KOPT-K1 (cell line): ENCODE data around the gene VIL1.

Source experiments
- H3K27ac ChIP-seq: fragments of 200-600 bp; sonication (generic); 2 replicates; pipeline ENCODE4 v1.5.1; 2016; ENCODE audit warnings: antibody characterized with exemption, mild to moderate bottlenecking, low read depth, low read length; ENCODE audit not compliant: poor library complexity, severe bottlenecking
- H3K36me3 ChIP-seq: fragments of 200-600 bp; sonication (generic); 2 replicates; pipeline ENCODE4 v1.5.1; 2017; ENCODE audit warnings: antibody characterized with exemption, mild to moderate bottlenecking, low read length, moderate library complexity; ENCODE audit not compliant: insufficient read depth
- H3K9me3 ChIP-seq: fragments of 200-600 bp; sonication (generic); 2 replicates; pipeline ENCODE4 v1.5.1; 2017; ENCODE audit warnings: antibody characterized with exemption, low read length, mild to moderate bottlenecking; ENCODE audit not compliant: insufficient read depth, poor library complexity, severe bottlenecking

The VIL1 gene

GRCh38 chr2:218407717-218408116 lies 11.2 kb upstream of the VIL1 start:
- H3K9me3 ChIP-seq = no peaks in the 10 kb centered on the region
- peaks cover 23% of the 10 kb centered on the region; the same call in 1 of the 2 replicates for H3K36me3 ChIP-seq
- H3K27ac ChIP-seq = no peak overlapping the region

GRCh38 chr2:218418321-218418716 lies 604 bp upstream of the VIL1 start:
- no peaks in the 10 kb centered on the region for H3K9me3 ChIP-seq
- no peaks in the 10 kb centered on the region for H3K36me3 ChIP-seq
- no peak overlapping the region for H3K27ac ChIP-seq

GRCh38 chr2:218419630-218420216 lies 800 bp downstream of the VIL1 start:
- H3K9me3 ChIP-seq = no peaks in the 10 kb centered on the region
- H3K36me3 ChIP-seq = no peaks in the 10 kb centered on the region
- H3K27ac ChIP-seq = no peak overlapping the region

- Histone ChIP-seq H3K9me3 (no peaks in the 10 kb centered on the region), H3K27ac (no peak overlapping the region), H3K36me3 (no peaks in the 10 kb centered on the region)
Observed at GRCh38 chr2:218421027-218421426, 2.1 kb downstream of the VIL1 start.

- H3K27ac ChIP-seq = no peak overlapping the region
Observed at GRCh38 chr2:218422403-218423086, 3.6 kb downstream of the VIL1 start.

GRCh38 chr2:218423584-218423983 lies 4.7 kb downstream of the VIL1 start:
- Histone ChIP-seq H3K36me3 (no peaks in the 10 kb centered on the region), H3K27ac (no peak overlapping the region), H3K9me3 (no peaks in the 10 kb centered on the region)

More at GRCh38 chr2:218422403-218423086, 3.6 kb downstream of the VIL1 start:
- H3K9me3 ChIP-seq = no peaks in the 10 kb centered on the region
- no peaks in the 10 kb centered on the region for H3K36me3 ChIP-seq

- H3K27ac ChIP-seq = no peak overlapping the region
- H3K9me3 ChIP-seq = no peaks in the 10 kb centered on the region
- H3K36me3 ChIP-seq = no peaks in the 10 kb centered on the region
Observed at GRCh38 chr2:218425531-218425930, 6.6 kb downstream of the VIL1 start.

GRCh38 chr2:218427741-218428140 lies 8.8 kb downstream of the VIL1 start:
- no peak overlapping the region for H3K27ac ChIP-seq
- H3K9me3 ChIP-seq = no peaks in the 10 kb centered on the region
- H3K36me3 ChIP-seq = no peaks in the 10 kb centered on the region

- H3K36me3 ChIP-seq = no peaks in the 10 kb centered on the region
Observed at GRCh38 chr2:218428846-218429558, 10.1 kb downstream of the VIL1 start.

GRCh38 chr2:218429911-218430692 lies 11.2 kb downstream of the VIL1 start:
- H3K36me3 ChIP-seq = no peaks in the 10 kb centered on the region
- H3K9me3 ChIP-seq = no peaks in the 10 kb centered on the region
- no peak overlapping the region for H3K27ac ChIP-seq

More at GRCh38 chr2:218428846-218429558, 10.1 kb downstream of the VIL1 start:
- Histone ChIP-seq H3K9me3 (no peaks in the 10 kb centered on the region), H3K27ac (no peak overlapping the region)

- Histone ChIP-seq H3K9me3 (no peaks in the 10 kb centered on the region), H3K36me3 (no peaks in the 10 kb centered on the region), H3K27ac (no peak overlapping the region)
Observed at GRCh38 chr2:218430721-218431120, 11.8 kb downstream of the VIL1 start.

- Histone ChIP-seq H3K9me3 (no peaks in the 10 kb centered on the region), H3K27ac (no peak overlapping the region), H3K36me3 (no peaks in the 10 kb centered on the region)
Observed at GRCh38 chr2:218431878-218432277, 13.0 kb downstream of the VIL1 start.

GRCh38 chr2:218432676-218433365 lies 13.9 kb downstream of the VIL1 start:
- Histone ChIP-seq H3K36me3 (no peaks in the 10 kb centered on the region), H3K9me3 (no peaks in the 10 kb centered on the region), H3K27ac (no peak overlapping the region)

GRCh38 chr2:218434456-218434855 lies 15.5 kb downstream of the VIL1 start:
- H3K9me3 ChIP-seq = no peaks in the 10 kb centered on the region
- no peaks in the 10 kb centered on the region for H3K36me3 ChIP-seq
- no peak overlapping the region for H3K27ac ChIP-seq
